Right lobe of liver (tissue), 6 donors: ENCODE measurements around the gene ZMIZ1. TPM values are rescaled to one million over a fixed set of nuclear protein-coding genes. Genes with fewer than 3 reads are reported as not detected.

ENCODE experiments used
- ATAC-seq, 4 donors: fragments of 200-7000 bp; cut with Tn5 transposase; one replicate each; pipeline ENCODE4 v1.9.1; 2020; ENCODE audit warnings: mild to moderate bottlenecking in 4 of 4, moderate library complexity in 4 of 4
- DNase-seq, 3 donors: peaks; one replicate each; pipeline ENCODE4 v3.0.0-alpha.2; 2020
- H3K27ac ChIP-seq, 3 donors: fragments of 200-600 bp; one replicate each; pipeline ENCODE4 v1.8.0; 2022
- H3K27me3 ChIP-seq, 2 donors: fragments of 200-600 bp; one replicate each; pipeline ENCODE4 v1.8.0; 2022
- H3K36me3 ChIP-seq, 4 donors: fragments of 200-600 bp; sonication (generic) in 1 of 4; one replicate each; pipeline versions ENCODE4 v1.5.1 to v1.8.0; 2017 to 2022; ENCODE audit warnings: control low read depth in 1 of 4
- H3K4me1 ChIP-seq, 4 donors: fragments of 200-600 bp; sonication (generic) in 1 of 4; one replicate each; pipeline versions ENCODE4 v1.5.1 to v1.8.0; 2017 to 2022; ENCODE audit warnings: control low read depth in 1 of 4
- H3K4me3 ChIP-seq, 3 donors: fragments of 200-600 bp; one replicate each; pipeline ENCODE4 v1.8.0; 2022
- H3K9me3 ChIP-seq, 4 donors: fragments of 200-600 bp; sonication (generic) in 1 of 4; one replicate each; pipeline versions ENCODE4 v1.5.1 to v1.8.0; 2017 to 2022; ENCODE audit warnings: control low read depth in 1 of 4
- POLR2A ChIP-seq: fragments of 450-650 bp; IDR thresholded peaks from one replicate; pipeline ENCODE4 v1.6.1; 2017; ENCODE audit warnings: antibody characterized with exemption, mild to moderate bottlenecking
- WGBS: methylation state at CpG from one replicate; pipeline ENCODE4 v1.1.6; 2018; ENCODE audit warnings: low coverage, low lambda C conversion rate; ENCODE audit not compliant: insufficient coverage; ENCODE audit errors: missing lambda C conversion rate; 5-methylcytosine and 5-hydroxymethylcytosine counted together
- intact Hi-C, 2 donors: fragments of 100-400 bp; cut with DNase I; formaldehyde crosslinking; loops; one replicate each; pipeline versions ENCODE4 v1.11.2 to v1.14.1; 2022
- total RNA-seq, 6 experiments: library from RNA; depleted of rRNA in 2 of 6; stranded (reverse); fragments of >200 nt in 2 of 6; fragmentation: NEBNext Ultra II Directional in 3 of 6; extraction: Animal tissue kit (Norgen Biotek cat#: 25700) in 3 of 6; gene quantifications; one replicate each; pipeline versions ENCODE4 v1.1.0 to v1.2.4, GENCODE V29; 2016 to 2023
- TF ChIP-seq, protein P1 (sequence below), 4 donors: fragments of 200-600 bp in 3 of 4; fragments of 450-650 bp in 1 of 4; IDR thresholded peaks; one replicate each; pipeline versions ENCODE4 v1.5.1 to v1.8.0; 2016 to 2022; ENCODE audit warnings: antibody characterized with exemption in 4 of 4, mild to moderate bottlenecking in 2 of 4
- donor health status: DM: no; HTN: yes; CAD: no.
- donor health status: DM: no; HTN: no; CAD: no.
- donor health status: DM: no; HTN: no; CAD: no.
- donor health status: DM: no; HTN: yes; CAD: no.
- donor health status: DM: no; HTN: yes; CAD: no.

The ZMIZ1 gene
- total RNA-seq, 6 experiments from 2014 or later, result 9.9 to 22.8 (median 12.3) TPM

DNA sequence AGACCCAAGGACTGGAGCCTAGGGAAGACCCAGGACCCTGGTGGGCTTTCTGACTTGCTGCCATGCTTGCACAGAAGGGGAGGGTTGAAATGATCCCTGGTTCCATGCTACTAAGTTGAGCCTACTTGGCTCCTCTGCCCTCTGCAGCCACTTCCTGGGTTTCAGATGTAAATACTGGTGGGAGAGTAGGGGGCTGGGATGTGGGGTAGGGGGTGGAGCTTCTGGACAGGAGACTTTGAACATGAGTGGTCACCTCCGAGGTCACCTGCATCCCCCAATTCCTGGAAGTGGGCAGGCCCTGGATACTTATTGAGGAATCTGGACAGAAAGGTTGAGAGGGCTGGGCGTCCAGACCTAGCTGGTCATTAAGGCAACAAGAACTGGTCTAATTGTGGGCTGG is 2.9 kb upstream of the ZMIZ1 start:
- intact Hi-C loops, result loop anchor here in 1 of 2 donors (10.0 kb wide), 1 partner anchor 129 kb away; no protein-coding TSS in a partner anchor
- Histone ChIP-seq H3K4me1 (peaks cover 0 to 15% (median 5%) of the 10 kb centered on the region in 4 donors), H3K27me3 (no peaks in the 10 kb centered on the region), H3K36me3 (no peaks in the 10 kb centered on the region), H3K27ac (no peak overlapping the region), H3K4me3 (no peak overlapping the region), H3K9me3 (no peaks in the 10 kb centered on the region)
- 80% methylated on average over 1 of the region's 2 CpGs for WGBS
- DNase-seq (peak in 1 of 3 donors; percentile 19), ATAC-seq (no peak)
- TF ChIP-seq, protein P1, sequence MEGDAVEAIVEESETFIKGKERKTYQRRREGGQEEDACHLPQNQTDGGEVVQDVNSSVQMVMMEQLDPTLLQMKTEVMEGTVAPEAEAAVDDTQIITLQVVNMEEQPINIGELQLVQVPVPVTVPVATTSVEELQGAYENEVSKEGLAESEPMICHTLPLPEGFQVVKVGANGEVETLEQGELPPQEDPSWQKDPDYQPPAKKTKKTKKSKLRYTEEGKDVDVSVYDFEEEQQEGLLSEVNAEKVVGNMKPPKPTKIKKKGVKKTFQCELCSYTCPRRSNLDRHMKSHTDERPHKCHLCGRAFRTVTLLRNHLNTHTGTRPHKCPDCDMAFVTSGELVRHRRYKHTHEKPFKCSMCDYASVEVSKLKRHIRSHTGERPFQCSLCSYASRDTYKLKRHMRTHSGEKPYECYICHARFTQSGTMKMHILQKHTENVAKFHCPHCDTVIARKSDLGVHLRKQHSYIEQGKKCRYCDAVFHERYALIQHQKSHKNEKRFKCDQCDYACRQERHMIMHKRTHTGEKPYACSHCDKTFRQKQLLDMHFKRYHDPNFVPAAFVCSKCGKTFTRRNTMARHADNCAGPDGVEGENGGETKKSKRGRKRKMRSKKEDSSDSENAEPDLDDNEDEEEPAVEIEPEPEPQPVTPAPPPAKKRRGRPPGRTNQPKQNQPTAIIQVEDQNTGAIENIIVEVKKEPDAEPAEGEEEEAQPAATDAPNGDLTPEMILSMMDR (IDR thresholded peaks at IDR 0.05), result no peak
- no peak for TF ChIP-seq POLR2A

DNA sequence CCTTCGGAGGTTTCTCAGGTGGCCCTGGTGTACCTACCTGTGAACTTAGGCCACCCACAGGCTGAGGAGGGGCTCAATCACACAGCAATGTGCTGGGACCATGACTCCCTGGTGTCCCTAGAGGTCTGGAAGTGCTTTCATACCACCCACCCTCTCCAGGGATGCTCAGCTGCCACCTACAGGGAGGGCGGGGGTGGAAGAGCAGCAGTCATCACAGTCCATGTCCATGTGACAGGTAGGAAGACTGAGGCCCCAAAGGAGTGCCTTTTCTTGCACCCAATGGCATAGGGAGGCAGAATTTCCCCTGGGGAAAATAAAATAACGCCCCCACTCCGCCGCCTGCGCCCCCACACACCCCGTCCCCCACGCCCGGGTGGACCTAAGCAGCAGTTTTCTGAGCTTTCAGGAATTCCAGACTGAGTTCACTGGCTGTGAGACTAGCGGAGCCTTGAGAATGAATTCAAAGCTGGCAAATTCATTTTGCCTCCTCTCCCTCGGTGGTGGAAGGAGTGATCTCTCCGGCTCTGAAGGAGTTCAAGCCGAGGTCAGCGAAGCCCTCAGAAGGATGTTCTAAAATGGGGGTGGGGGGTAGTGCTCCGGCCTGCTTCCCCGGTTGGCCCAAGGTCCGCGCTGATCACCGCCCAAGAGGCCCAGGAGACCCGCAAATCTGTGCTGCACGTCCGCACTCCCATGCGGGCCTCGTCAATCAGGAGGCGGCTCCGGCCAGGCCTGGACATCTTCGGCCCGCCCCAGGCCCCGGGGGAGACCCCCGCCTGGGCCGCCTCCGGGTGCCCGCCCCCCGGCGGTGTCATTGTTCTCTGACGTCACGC is 2.1 kb upstream of the ZMIZ1 start:
- 9% methylated on average over 14 of the region's 37 CpGs for WGBS
- H3K27ac ChIP-seq, result peak overlapping the region in 2 of 3 donors; percentile 69 to 77
- TF ChIP-seq, protein P1 (IDR thresholded peaks at IDR 0.05), result peak; percentile 5 to 38 (median 29)
- no peak for TF ChIP-seq POLR2A
- H3K27me3 ChIP-seq, result no peaks in the 10 kb centered on the region
- peak overlapping the region; percentile 47 to 96 (median 87) for H3K4me3 ChIP-seq
- H3K36me3 ChIP-seq, result no peaks in the 10 kb centered on the region
- intact Hi-C loops, result loop anchor here in 1 of 2 donors (10.0 kb wide), 1 partner anchor 128 kb away; no protein-coding TSS in a partner anchor
- H3K4me1 ChIP-seq, result peaks cover 0 to 15% (median 2%) of the 10 kb centered on the region in 4 donors
- peak in 1 of 3 donors; percentile 64 for DNase-seq
- no peaks in the 10 kb centered on the region for H3K9me3 ChIP-seq
- peak in 3 of 4 donors; percentile 0 to 20 (median 0) for ATAC-seq

DNA sequence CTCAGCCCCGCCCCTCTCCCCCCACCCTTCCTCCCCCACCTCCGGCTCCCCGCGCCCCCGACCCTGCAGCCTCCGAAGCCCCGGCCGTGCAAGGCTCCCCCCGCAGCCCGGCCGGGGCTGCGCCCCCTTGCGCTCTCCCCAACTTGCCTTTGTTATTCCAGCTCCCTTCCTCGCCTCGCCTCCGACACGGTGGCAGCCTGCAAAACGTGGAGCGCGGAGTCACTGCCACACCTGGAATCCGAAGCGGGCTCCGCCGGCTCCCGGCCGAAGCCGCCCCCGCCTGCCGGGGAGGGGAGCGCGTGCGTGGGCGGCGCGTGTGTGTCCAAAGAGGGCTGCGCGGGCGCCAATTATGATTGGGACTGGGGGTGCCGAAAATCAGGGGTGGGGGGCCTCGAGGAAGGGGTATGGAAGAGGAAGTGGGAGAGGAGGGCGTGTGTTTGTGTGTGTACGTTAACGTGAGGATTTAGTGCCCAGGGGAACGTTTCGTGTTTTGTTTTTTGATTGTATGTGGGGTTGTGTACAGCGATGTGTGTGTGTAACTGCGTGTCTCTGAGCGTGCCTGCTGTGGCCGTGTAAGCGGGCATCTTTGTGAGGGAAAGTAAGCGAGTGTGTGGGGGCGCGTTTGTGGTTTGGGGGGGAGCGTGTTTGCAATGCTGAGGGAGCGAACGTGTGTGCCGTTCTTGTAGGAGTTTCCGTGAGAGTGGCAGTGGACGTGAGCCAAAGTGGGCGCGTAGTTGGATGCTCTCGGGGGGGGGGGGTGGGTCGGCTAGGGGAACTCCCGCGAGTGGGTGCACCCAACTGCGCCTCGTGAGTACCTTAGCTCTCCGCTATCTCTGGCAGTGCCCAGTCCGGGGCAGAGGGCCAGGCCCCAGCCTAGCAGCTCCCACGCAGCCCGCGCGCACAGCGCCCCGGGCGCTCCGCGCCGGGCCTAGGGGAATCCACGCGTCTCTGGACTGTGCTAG is 1.2 kb upstream of the ZMIZ1 start:
- Histone ChIP-seq H3K4me3 (peak overlapping the region; percentile 47 to 96 (median 87)), H3K4me1 (peaks cover 0 to 24% (median 6%) of the 10 kb centered on the region in 4 donors), H3K9me3 (no peaks in the 10 kb centered on the region), H3K27ac (peak overlapping the region in 2 of 3 donors; percentile 69 to 77), H3K27me3 (no peaks in the 10 kb centered on the region), H3K36me3 (no peaks in the 10 kb centered on the region)
- intact Hi-C loops, result loop anchor here in 1 of 2 donors (10.0 kb wide), 1 partner anchor 127 kb away; no protein-coding TSS in a partner anchor
- TF ChIP-seq POLR2A, result peak; percentile 31
- TF ChIP-seq, protein P1 (IDR thresholded peaks at IDR 0.05), result peak in 1 of 4 donors; percentile 10
- ATAC-seq, result peak; percentile 32 to 48 (median 38)
- DNase-seq, result peak; percentile 89 to 92 (median 89)
- under 1% methylated on average over 41 of the region's 81 CpGs for WGBS

DNA sequence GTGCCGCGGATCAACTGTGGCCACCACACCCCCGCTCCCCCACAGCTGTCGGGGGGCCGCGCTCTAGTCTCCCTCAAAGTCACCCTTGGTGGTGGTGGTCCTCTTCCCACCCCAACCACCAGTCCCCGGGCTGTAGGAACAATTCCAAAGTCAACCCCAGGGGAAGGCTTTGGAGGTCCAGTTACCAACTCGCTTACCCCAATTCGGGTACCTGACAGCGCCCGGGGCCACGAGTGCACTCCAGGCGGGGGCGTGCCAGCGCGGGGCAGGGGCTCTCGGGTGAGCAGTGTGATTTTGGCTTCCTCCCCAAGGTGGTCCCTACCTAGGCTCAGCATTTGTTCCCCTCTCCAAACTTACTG is 584 bp upstream of the ZMIZ1 start:
- intact Hi-C loops, result loop anchor here in 1 of 2 donors (10.0 kb wide), 1 partner anchor 127 kb away; no protein-coding TSS in a partner anchor
- Histone ChIP-seq H3K9me3 (no peaks in the 10 kb centered on the region), H3K36me3 (no peaks in the 10 kb centered on the region), H3K27me3 (no peaks in the 10 kb centered on the region), H3K27ac (peak overlapping the region in 2 of 3 donors; percentile 90 to 96), H3K4me1 (peaks cover 0 to 30% (median 9%) of the 10 kb centered on the region in 4 donors), H3K4me3 (peak overlapping the region; percentile 47 to 96 (median 87))
- ATAC-seq (no peak), DNase-seq (no peak)
- 0% methylated on average over 7 of the region's 17 CpGs for WGBS
- TF ChIP-seq POLR2A, result no peak
- TF ChIP-seq, protein P1 (IDR thresholded peaks at IDR 0.05), result no peak
